Neural cell (in vitro differentiated cells): Measurements from ENCODE around the gene TPRA1. TPM values are rescaled to one million over a fixed set of nuclear protein-coding genes. Genes with fewer than 3 reads are reported as not detected.

Experiments used
- H2AFZ ChIP-seq: fragments of 200-600, 300-800 bp; sonication (generic), shearing (Covaris generic); 2 replicates; pipeline ENCODE4 v1.6.0; 2014; ENCODE audit warnings: low read depth, mild to moderate bottlenecking, antibody characterized with exemption, low read length, moderate library complexity
- H3F3A ChIP-seq: fragments of 200-600 bp; shearing (Covaris generic); 2 replicates; pipeline ENCODE4 v1.6.1; 2016; ENCODE audit warnings: mild to moderate bottlenecking, moderate library complexity, mixed read lengths, antibody characterized with exemption, low read length; ENCODE audit not compliant: insufficient read depth, poor library complexity, severe bottlenecking
- H3K27ac ChIP-seq: fragments of 200-600, 300-800 bp; sonication (generic), shearing (Covaris generic); 2 replicates; pipeline ENCODE4 v1.5.1; 2014; ENCODE audit warnings: mild to moderate bottlenecking, low read length, moderate library complexity
- H3K27me3 ChIP-seq: fragments of 300-800, 200-600 bp; sonication (generic), shearing (Covaris generic); 2 replicates; pipeline ENCODE4 v1.6.0; 2014; ENCODE audit warnings: mild to moderate bottlenecking, low read depth, low read length, moderate library complexity; ENCODE audit not compliant: insufficient read depth
- H3K36me3 ChIP-seq: fragments of 300-800, 200-600 bp; sonication (generic), shearing (Covaris generic); 2 replicates; pipeline ENCODE4 v1.5.1; 2014; ENCODE audit warnings: mild to moderate bottlenecking, antibody characterized with exemption, low read length, moderate library complexity; ENCODE audit not compliant: insufficient read depth
- H3K4me2 ChIP-seq: fragments of 300-800, 200-600 bp; sonication (generic), shearing (Covaris generic); 2 replicates; pipeline ENCODE4 v1.6.0; 2014; ENCODE audit warnings: mild to moderate bottlenecking, low read length
- H3K4me3 ChIP-seq: fragments of 300-800, 200-600 bp; sonication (generic), shearing (Covaris generic); 2 replicates; pipeline ENCODE4 v1.5.1; 2014; ENCODE audit warnings: mild to moderate bottlenecking, low read length, moderate library complexity
- H3K79me2 ChIP-seq: fragments of 200-600 bp; shearing (Covaris generic); replicated peaks from 2 replicates; pipeline ENCODE4 v1.6.0; 2014; ENCODE audit warnings: mild to moderate bottlenecking, low read length, moderate library complexity; ENCODE audit not compliant: insufficient read depth
- H3K9ac ChIP-seq: fragments of 300-800, 200-600 bp; sonication (generic), shearing (Covaris generic); 2 replicates; pipeline ENCODE4 v1.6.1; 2016; ENCODE audit warnings: mild to moderate bottlenecking, low read length, mixed read lengths
- H3K9me2 ChIP-seq: fragments of 200-600 bp; shearing (Covaris generic); 2 replicates; pipeline ENCODE4 v1.6.1; 2016; ENCODE audit warnings: mild to moderate bottlenecking, low read length, mixed read lengths; ENCODE audit not compliant: insufficient read depth
- H3K9me3 ChIP-seq: fragments of 200-600, 300-800 bp; sonication (generic), shearing (Covaris generic); 2 replicates; pipeline ENCODE4 v1.6.1; 2016; ENCODE audit warnings: mild to moderate bottlenecking, mixed run types, low read length, moderate library complexity, mixed read lengths
- H4K20me1 ChIP-seq: fragments of 200-600 bp; shearing (Covaris generic); 2 replicates; pipeline ENCODE4 v1.6.1; 2016; ENCODE audit warnings: mild to moderate bottlenecking, mixed run types; ENCODE audit not compliant: insufficient read depth
- CTCF ChIP-seq: fragments of 450-650 bp; IDR thresholded peaks from 2 replicates; pipeline ENCODE4 v1.5.1; 2014; ENCODE audit warnings: antibody characterized with exemption, mild to moderate bottlenecking, moderate library complexity; ENCODE audit not compliant: poor library complexity, severe bottlenecking
- EP300 ChIP-seq: fragments of 450-650 bp; conservative IDR thresholded peaks from 2 replicates; pipeline ENCODE4 v1.6.1; 2014; ENCODE audit warnings: antibody characterized with exemption, mild to moderate bottlenecking, moderate library complexity; ENCODE audit not compliant: poor library complexity, severe bottlenecking
- EZH2 ChIP-seq: fragments of 200-600, 300-800 bp; shearing (Covaris generic), sonication (generic); IDR thresholded peaks from 2 replicates; pipeline ENCODE4 v1.6.1; 2014; ENCODE audit warnings: antibody characterized with exemption, low read length, borderline replicate concordance, mild to moderate bottlenecking; ENCODE audit not compliant: insufficient read depth, poor library complexity, severe bottlenecking
- MXI1 ChIP-seq: fragments of 450-650 bp; conservative IDR thresholded peaks from 2 replicates; pipeline ENCODE4 v1.6.1; 2014; ENCODE audit warnings: antibody characterized with exemption, mild to moderate bottlenecking; ENCODE audit not compliant: poor library complexity, severe bottlenecking
- POLR2AphosphoS5 ChIP-seq: IDR thresholded peaks from 2 replicates; pipeline ENCODE4 v1.6.1; 2012
- RAD21 ChIP-seq: fragments of 450-650 bp; conservative IDR thresholded peaks from 2 replicates; pipeline ENCODE4 v1.6.1; 2014; ENCODE audit warnings: antibody characterized with exemption, mild to moderate bottlenecking, moderate library complexity
- REST ChIP-seq: IDR thresholded peaks from 2 replicates; pipeline ENCODE4 v1.6.1; 2012; ENCODE audit warnings: borderline replicate concordance
- SMC3 ChIP-seq: fragments of 450-650 bp; conservative IDR thresholded peaks from 2 replicates; pipeline ENCODE4 v1.6.1; 2014; ENCODE audit warnings: antibody characterized with exemption, mild to moderate bottlenecking, moderate library complexity; ENCODE audit not compliant: poor library complexity
- TAF1 ChIP-seq: IDR thresholded peaks from 2 replicates; pipeline ENCODE4 v1.6.1; 2012; ENCODE audit warnings: low read depth
- polyA plus RNA-seq: library from polyadenylated mRNA; depleted of rRNA; stranded (reverse); fragments of >200 nt; gene quantifications from 2 replicates; pipeline ENCODE4 v1.2.3, GENCODE V29; 2014

TPRA1 gene
- polyA plus RNA-seq, 1 donor from 2014 or later = 26.5 TPM

GRCh38 chr3:127572186-127572585 lies 18.3 kb downstream of the TPRA1 start:
- Histone ChIP-seq H4K20me1 (no peaks in the 10 kb centered on the region), H3K9me3 (no peaks in the 10 kb centered on the region), H3K4me2 (no peak overlapping the region), H3K9ac (no peak overlapping the region), H3K9me2 (no peaks in the 10 kb centered on the region), H3K27ac (no peak overlapping the region), H3K27me3 (no peaks in the 10 kb centered on the region), H3K4me3 (no peak overlapping the region), H3K36me3 (peaks cover 12% of the 10 kb centered on the region), H2AFZ (no peak overlapping the region), H3K79me2 (no peaks in the 10 kb centered on the region), H3F3A (no peaks in the 10 kb centered on the region)
- TF ChIP-seq TAF1 = no peak
- no peak for TF ChIP-seq EP300
- no peak for TF ChIP-seq CTCF
- no peak for TF ChIP-seq EZH2
- TF ChIP-seq POLR2AphosphoS5 = no peak
- TF ChIP-seq MXI1 = no peak
- TF ChIP-seq REST = no peak
- no peak for TF ChIP-seq SMC3
- TF ChIP-seq RAD21 = no peak

- no peaks in the 10 kb centered on the region for H3K27me3 ChIP-seq
- H3K4me3 ChIP-seq = no peak overlapping the region
- no peaks in the 10 kb centered on the region for H3K79me2 ChIP-seq
- H3F3A ChIP-seq = no peaks in the 10 kb centered on the region
- no peak overlapping the region for H3K9ac ChIP-seq
- no peak overlapping the region for H3K27ac ChIP-seq
- no peak for TF ChIP-seq POLR2AphosphoS5
- TF ChIP-seq CTCF = no peak
- TF ChIP-seq TAF1 = no peak
- TF ChIP-seq EP300 = no peak
- TF ChIP-seq RAD21 = no peak
- no peak for TF ChIP-seq MXI1
- TF ChIP-seq EZH2 = no peak
- TF ChIP-seq SMC3 = no peak
- TF ChIP-seq REST = no peak
- no peak overlapping the region for H2AFZ ChIP-seq
- no peaks in the 10 kb centered on the region for H3K9me3 ChIP-seq
- no peaks in the 10 kb centered on the region for H4K20me1 ChIP-seq
- peaks cover 12% of the 10 kb centered on the region for H3K36me3 ChIP-seq
- no peaks in the 10 kb centered on the region for H3K9me2 ChIP-seq
- no peak overlapping the region for H3K4me2 ChIP-seq
These were observed 20.0 kb downstream of the TPRA1 start for GRCh38 chr3:127570520-127570919.
